K562 (cell line): ENCODE measurements around the gene VSIG4. TPM values are rescaled to one million over a fixed set of nuclear protein-coding genes. Genes with fewer than 3 reads are reported as not detected.
A peak's percentile ranks its signal among the peaks of the same experiment; 100 is the strongest.

ENCODE experiments used
- CBX1 ChIP-seq: sonication (generic); IDR thresholded peaks from 2 replicates; pipeline ENCODE4 v1.6.1; 2016; ENCODE audit warnings: antibody characterized with exemption, low read depth, mild to moderate bottlenecking
- CHCHD3 ChIP-seq: fragments of 250-450 bp; sonication (Bioruptor Pico); IDR thresholded peaks from 2 replicates; pipeline ENCODE4 v2.1.2; 2022; ENCODE audit warnings: mild to moderate bottlenecking
- CTCFL ChIP-seq: IDR thresholded peaks from 2 replicates; pipeline ENCODE4 v1.6.1; 2011; ENCODE audit warnings: borderline replicate concordance, low read depth, mild to moderate bottlenecking, moderate library complexity, low read length; ENCODE audit not compliant: insufficient read depth, poor library complexity, severe bottlenecking
- DACH1 ChIP-seq: fragments of 450-650 bp; IDR thresholded peaks from 2 replicates; pipeline ENCODE4 v1.6.1; 2018; ENCODE audit not compliant: partially characterized antibody
- DMBX1 ChIP-seq: fragments of 250-450 bp; sonication (Bioruptor Pico); IDR thresholded peaks from 2 replicates; pipeline ENCODE4 v1.8.0; 2022; ENCODE audit warnings: inconsistent platforms, mild to moderate bottlenecking, moderate library complexity, borderline replicate concordance
- FOXM1 ChIP-seq, 2 experiments: fragments of 450-650 bp in 1 of 2; sonication (generic) in 1 of 2; formaldehyde crosslinking in 1 of 2; IDR thresholded peaks; 2 replicates each; pipeline versions ENCODE4 v1.6.1 to v1.9.0; 2017 to 2022; ENCODE audit warnings: low read depth in 2 of 2, mild to moderate bottlenecking in 2 of 2, missing genetic modification reagents in 1 of 2, moderate library complexity in 1 of 2
- FOXP1 ChIP-seq: sonication (generic); formaldehyde crosslinking; IDR thresholded peaks from 2 replicates; pipeline ENCODE4 v1.8.0; 2022; ENCODE audit warnings: mild to moderate bottlenecking, missing genetic modification reagents
- HDAC8 ChIP-seq: fragments of 450-650 bp; IDR thresholded peaks from 2 replicates; pipeline ENCODE4 v1.6.1; 2016; ENCODE audit warnings: mild to moderate bottlenecking, missing genetic modification characterization, moderate library complexity, missing compliant biosample characterization
- HSF4 ChIP-seq: fragments of 250-450 bp; sonication (Bioruptor Pico); IDR thresholded peaks from 2 replicates; pipeline ENCODE4 v2.1.2; 2022; ENCODE audit warnings: mild to moderate bottlenecking, moderate library complexity, borderline replicate concordance
- MYC ChIP-seq, 2 experiments: fragments of 250-450 bp in 1 of 2; sonication (Bioruptor Pico) in 1 of 2; IDR thresholded peaks; 2 replicates each; pipeline versions ENCODE4 v1.5.1 to v1.6.1; 2012 to 2021; ENCODE audit warnings: low read depth in 2 of 2, borderline replicate concordance in 1 of 2, improper control_type of control experiment in 1 of 2, low read length in 1 of 2, mild to moderate bottlenecking in 1 of 2, moderate library complexity in 1 of 2
- SIX5 ChIP-seq, 2 experiments: IDR thresholded peaks; 2 replicates each; pipeline ENCODE4 v1.6.1; 2011; ENCODE audit warnings: low read length in 2 of 2, borderline replicate concordance in 1 of 2, low read depth in 1 of 2, mild to moderate bottlenecking in 1 of 2, moderate library complexity in 1 of 2; ENCODE audit not compliant: insufficient read depth in 1 of 2
- SLC30A9 ChIP-seq: fragments of 250-450 bp; sonication (Bioruptor Pico); IDR thresholded peaks from 2 replicates; pipeline ENCODE4 v1.8.0; 2022; ENCODE audit warnings: mild to moderate bottlenecking, moderate library complexity
- SNRNP70 ChIP-seq: fragments of 200-400 bp; formaldehyde crosslinking; optimal IDR thresholded peaks from 2 replicates; pipeline ENCODE3; 2017; ENCODE audit warnings: low read depth, low read length
- TGIF2 ChIP-seq: sonication (generic); formaldehyde crosslinking; IDR thresholded peaks from 2 replicates; pipeline ENCODE4 v1.8.1; 2022; ENCODE audit warnings: mild to moderate bottlenecking, missing genetic modification reagents, moderate library complexity
- THRAP3 ChIP-seq: fragments of 450-650 bp; IDR thresholded peaks from 2 replicates; pipeline ENCODE4 v1.6.1; 2016; ENCODE audit warnings: mild to moderate bottlenecking, inconsistent platforms, borderline replicate concordance
- TSC22D4 ChIP-seq: fragments of 450-650 bp; IDR thresholded peaks from 2 replicates; pipeline ENCODE4 v1.6.1; 2016; ENCODE audit warnings: missing genetic modification characterization, missing biosample characterization, control low read depth
- ZNF143 ChIP-seq: sonication (generic); formaldehyde crosslinking; IDR thresholded peaks from 2 replicates; pipeline ENCODE4 v1.9.0; 2022; ENCODE audit warnings: mild to moderate bottlenecking, missing genetic modification reagents
- polyA plus RNA-seq, 8 experiments: library from polyadenylated mRNA; depleted of rRNA in 4 of 8; stranded (reverse) in 5 of 8; unstranded in 3 of 8; fragments of >200 nt; fragmentation: Nextera tagmentation in 2 of 8; fragmentation: Illumina TruSeq in 1 of 8; extraction: Ambion mirVana in 2 of 8; extraction: Trizol in 1 of 8; gene quantifications; 2 replicates each; pipeline versions ENCODE4 v1.2.1 to v1.2.3, GENCODE V29; 2011 to 2014; ENCODE audit warnings: inconsistent platforms in 1 of 8, missing spikeins in 1 of 8
- total RNA-seq, 7 experiments: library from RNA; depleted of rRNA in 6 of 7; stranded (reverse); fragments of >200 nt in 6 of 7; fragmentation: Illumina TruSeq in 2 of 7; extraction: Trizol in 2 of 7; gene quantifications; 2 replicates each; pipeline versions ENCODE4 v1.2.1 to v1.2.3, GENCODE V29; 2011 to 2021; ENCODE audit warnings: low replicate concordance in 1 of 7
- TF ChIP-seq, protein P1 (sequence below): fragments of 450-650 bp; IDR thresholded peaks from 2 replicates; pipeline ENCODE4 v1.7.0; 2016; ENCODE audit warnings: borderline replicate concordance
- TF ChIP-seq, protein P2 (sequence below): fragments of 450-650 bp; formaldehyde crosslinking; IDR thresholded peaks from 2 replicates; pipeline ENCODE4 v1.4.0; 2020; ENCODE audit warnings: mild to moderate bottlenecking, mixed read lengths

VSIG4 gene
- total and polyA plus RNA-seq, 9 of the 15 experiments (the other 6 are each of a cell fraction or from before 2014, with no cell fraction given): 0.22 to 1.6 (median 0.46) TPM; not detected in 1

GRCh38 chrX:66021765-66022631 is 17.9 kb downstream of the VSIG4 start (continued):
- TF ChIP-seq SNRNP70 (no peak), CHCHD3 (CRISPR knock-in tag) (no peak), TGIF2 (CRISPR knock-in tag) (no peak), CTCFL (no peak), HSF4 (CRISPR knock-in tag) (no peak), MYC (IDR thresholded peaks at IDR 0.05; ENCODE audit: low read depth, low read length) (peak; percentile 21; the same call in 1 of the 2 replicates), MYC (CRISPR knock-in tag; IDR thresholded peaks at IDR 0.05; ENCODE audit: borderline replicate concordance, low read depth) (peak; percentile 37; the same call in 1 of the 2 replicates), SIX5 (IDR thresholded peaks at IDR 0.05; ENCODE audit: borderline replicate concordance in 1 of 2, insufficient read depth in 1 of 2, low read depth in 1 of 2, low read length in 2 of 2) (no peak), SLC30A9 (CRISPR knock-in tag) (no peak), THRAP3 (no peak; the same call in 1 of the 2 replicates), ZNF143 (CRISPR knock-in tag) (no peak), DMBX1 (no peak), CBX1 (no peak), FOXP1 (CRISPR knock-in tag) (peak; percentile 12; the same call in 1 of the 2 replicates), FOXM1 (IDR thresholded peaks at IDR 0.05; ENCODE audit: low read depth) (no peak), FOXM1 (CRISPR knock-in tag; IDR thresholded peaks at IDR 0.05; ENCODE audit: low read depth) (no peak), TSC22D4 (tag) (no peak), HDAC8 (tag) (no peak), DACH1 (no peak)
- TF ChIP-seq, protein P1, sequence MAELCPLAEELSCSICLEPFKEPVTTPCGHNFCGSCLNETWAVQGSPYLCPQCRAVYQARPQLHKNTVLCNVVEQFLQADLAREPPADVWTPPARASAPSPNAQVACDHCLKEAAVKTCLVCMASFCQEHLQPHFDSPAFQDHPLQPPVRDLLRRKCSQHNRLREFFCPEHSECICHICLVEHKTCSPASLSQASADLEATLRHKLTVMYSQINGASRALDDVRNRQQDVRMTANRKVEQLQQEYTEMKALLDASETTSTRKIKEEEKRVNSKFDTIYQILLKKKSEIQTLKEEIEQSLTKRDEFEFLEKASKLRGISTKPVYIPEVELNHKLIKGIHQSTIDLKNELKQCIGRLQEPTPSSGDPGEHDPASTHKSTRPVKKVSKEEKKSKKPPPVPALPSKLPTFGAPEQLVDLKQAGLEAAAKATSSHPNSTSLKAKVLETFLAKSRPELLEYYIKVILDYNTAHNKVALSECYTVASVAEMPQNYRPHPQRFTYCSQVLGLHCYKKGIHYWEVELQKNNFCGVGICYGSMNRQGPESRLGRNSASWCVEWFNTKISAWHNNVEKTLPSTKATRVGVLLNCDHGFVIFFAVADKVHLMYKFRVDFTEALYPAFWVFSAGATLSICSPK: no peak
- TF ChIP-seq, protein P2, sequence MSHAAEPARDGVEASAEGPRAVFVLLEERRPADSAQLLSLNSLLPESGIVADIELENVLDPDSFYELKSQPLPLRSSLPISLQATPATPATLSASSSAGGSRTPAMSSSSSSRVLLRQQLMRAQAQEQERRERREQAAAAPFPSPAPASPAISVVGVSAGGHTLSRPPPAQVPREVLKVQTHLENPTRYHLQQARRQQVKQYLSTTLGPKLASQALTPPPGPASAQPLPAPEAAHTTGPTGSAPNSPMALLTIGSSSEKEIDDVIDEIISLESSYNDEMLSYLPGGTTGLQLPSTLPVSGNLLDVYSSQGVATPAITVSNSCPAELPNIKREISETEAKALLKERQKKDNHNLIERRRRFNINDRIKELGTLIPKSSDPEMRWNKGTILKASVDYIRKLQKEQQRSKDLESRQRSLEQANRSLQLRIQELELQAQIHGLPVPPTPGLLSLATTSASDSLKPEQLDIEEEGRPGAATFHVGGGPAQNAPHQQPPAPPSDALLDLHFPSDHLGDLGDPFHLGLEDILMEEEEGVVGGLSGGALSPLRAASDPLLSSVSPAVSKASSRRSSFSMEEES (CRISPR knock-in tag): peak; percentile 32
